HG02623 (cell line): ENCODE results near the gene EGFL7.
A peak's percentile ranks its signal among the peaks of the same experiment; 100 is the strongest.

Source experiments
- ATAC-seq: cut with Tn5 transposase; IDR thresholded peaks from one replicate; pipeline ENCODE4 v1.9.1; 2021; ENCODE audit warnings: moderate library complexity; ENCODE audit not compliant: unreplicated experiment

The EGFL7 gene

GRCh38 chr9:136685216-136685615, 22.5 kb downstream of the EGFL7 start:
- ATAC-seq, result no peak

GRCh38 chr9:136685790-136686533, 23.2 kb downstream of the EGFL7 start:
- ATAC-seq, result no peak

- ATAC-seq, result peak; percentile 10
Measured at GRCh38 chr9:136686534-136686793, 23.7 kb downstream of the EGFL7 start.

GRCh38 chr9:136686794-136687711, 24.3 kb downstream of the EGFL7 start, which contains the start of gene AGPAT2:
TSS of gene AGPAT2 (minus strand) at chr9:136687457. CDS start at chr9:136687357, 100 bp downstream.
- peak; percentile 64 for ATAC-seq

- ATAC-seq, result no peak
Measured at GRCh38 chr9:136687721-136688223, 25.1 kb downstream of the EGFL7 start.

GRCh38 chr9:136688274-136689107, 25.8 kb downstream of the EGFL7 start:
- no peak for ATAC-seq

GRCh38 chr9:136689108-136689460, 26.4 kb downstream of the EGFL7 start:
- no peak for ATAC-seq

- ATAC-seq, result no peak
Measured at GRCh38 chr9:136690104-136690805, 27.5 kb downstream of the EGFL7 start.

- no peak for ATAC-seq
Measured at GRCh38 chr9:136690806-136691261, 28.1 kb downstream of the EGFL7 start.

- ATAC-seq, result no peak
Measured at GRCh38 chr9:136691316-136692184, 28.8 kb downstream of the EGFL7 start.

GRCh38 chr9:136692185-136693134, 29.7 kb downstream of the EGFL7 start:
- no peak for ATAC-seq

- no peak for ATAC-seq
Measured at GRCh38 chr9:136693135-136693489, 30.4 kb downstream of the EGFL7 start.

- no peak for ATAC-seq
Measured at GRCh38 chr9:136693490-136694162, 30.9 kb downstream of the EGFL7 start.

- no peak for ATAC-seq
Measured at GRCh38 chr9:136694163-136694871, 31.6 kb downstream of the EGFL7 start.

- ATAC-seq, result no peak
Measured at GRCh38 chr9:136694872-136695247, 32.1 kb downstream of the EGFL7 start.

GRCh38 chr9:136695435-136695895, 32.7 kb downstream of the EGFL7 start:
- no peak for ATAC-seq

GRCh38 chr9:136695955-136696354, 33.2 kb downstream of the EGFL7 start:
- ATAC-seq, result no peak
